GM18868 (cell line): ENCODE results near the gene EHBP1L1.

Experiments
- ATAC-seq: cut with Tn5 transposase; IDR thresholded peaks from one replicate; pipeline ENCODE4 v1.9.1; 2021; ENCODE audit warnings: mild to moderate bottlenecking, moderate library complexity; ENCODE audit not compliant: unreplicated experiment

EHBP1L1 gene

DNA sequence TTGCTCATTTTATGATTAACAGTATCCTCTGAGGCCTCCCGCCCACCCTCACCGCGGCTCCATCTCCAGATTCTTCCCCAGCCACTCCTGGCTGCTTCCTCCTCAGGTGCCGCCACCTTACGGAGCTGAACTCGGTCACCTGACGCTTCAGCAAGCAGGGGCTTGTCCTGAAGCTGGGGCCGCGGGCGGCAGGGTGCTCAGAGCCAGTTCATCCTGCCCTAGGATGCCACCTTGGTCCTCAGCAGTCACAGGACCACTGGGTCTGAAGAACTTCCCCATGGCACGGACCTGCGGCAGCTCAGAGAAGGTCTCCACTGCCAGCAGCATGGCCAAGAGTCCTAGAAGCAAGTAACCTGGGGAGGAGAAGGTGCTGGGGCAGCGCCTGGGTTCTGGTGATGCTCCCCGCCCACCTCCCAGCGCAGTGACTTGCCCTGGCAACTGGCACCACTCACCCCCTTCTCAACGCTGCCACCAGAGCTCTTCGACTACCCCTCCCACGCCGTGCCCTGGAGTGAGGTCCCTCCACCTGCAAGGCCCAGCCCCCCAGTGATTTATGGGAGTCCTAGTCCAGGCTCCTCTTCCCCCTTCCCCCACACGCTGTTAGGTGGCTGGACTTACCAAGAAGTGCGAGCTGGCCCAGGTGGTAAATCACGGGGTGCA is 17.1 kb downstream of the EHBP1L1 start:
- no peak for ATAC-seq

DNA sequence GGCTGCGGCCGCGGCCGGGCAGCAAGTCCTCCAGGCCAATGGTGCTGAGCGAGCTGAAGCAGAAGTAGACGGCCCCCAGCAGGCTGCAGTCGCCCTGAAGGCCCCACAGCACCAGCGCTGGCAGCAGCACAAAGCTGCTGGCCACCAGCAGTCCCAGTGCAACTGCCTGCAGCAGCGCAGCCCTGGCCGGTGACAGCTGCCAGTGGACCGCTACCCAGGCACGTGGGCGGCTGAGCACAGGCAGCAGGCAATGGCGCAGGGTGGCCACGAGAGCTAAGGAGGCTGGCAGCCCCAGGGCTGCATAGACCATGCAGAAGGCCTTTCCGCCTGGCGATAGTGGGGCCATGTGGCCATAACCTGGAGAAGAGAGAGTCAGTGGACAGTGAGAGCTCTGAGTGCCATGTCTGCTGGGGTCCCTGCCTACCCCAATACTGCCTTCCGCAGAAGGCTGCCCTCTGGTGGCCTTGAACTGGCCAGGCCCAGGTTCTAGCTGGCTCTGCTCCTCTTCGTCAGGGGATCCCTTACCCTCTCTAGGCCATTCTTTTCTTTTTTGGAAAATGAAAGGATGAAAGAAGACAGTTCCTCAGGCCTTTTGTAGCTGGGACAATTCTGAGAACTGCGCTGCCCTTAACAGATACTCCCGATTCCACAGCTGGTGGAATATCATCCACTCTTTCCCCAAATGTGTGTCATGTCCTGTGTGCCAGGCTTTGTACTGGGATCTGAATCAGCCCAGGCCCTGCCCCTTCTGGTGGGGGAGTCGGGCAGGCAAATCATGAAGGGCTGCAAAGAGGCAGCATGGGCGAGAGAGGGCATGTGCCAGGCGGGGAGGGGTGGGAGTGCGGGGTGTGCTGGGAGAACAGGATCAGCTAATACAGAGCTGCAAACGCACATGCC is 17.9 kb downstream of the EHBP1L1 start:
- no peak for ATAC-seq

DNA sequence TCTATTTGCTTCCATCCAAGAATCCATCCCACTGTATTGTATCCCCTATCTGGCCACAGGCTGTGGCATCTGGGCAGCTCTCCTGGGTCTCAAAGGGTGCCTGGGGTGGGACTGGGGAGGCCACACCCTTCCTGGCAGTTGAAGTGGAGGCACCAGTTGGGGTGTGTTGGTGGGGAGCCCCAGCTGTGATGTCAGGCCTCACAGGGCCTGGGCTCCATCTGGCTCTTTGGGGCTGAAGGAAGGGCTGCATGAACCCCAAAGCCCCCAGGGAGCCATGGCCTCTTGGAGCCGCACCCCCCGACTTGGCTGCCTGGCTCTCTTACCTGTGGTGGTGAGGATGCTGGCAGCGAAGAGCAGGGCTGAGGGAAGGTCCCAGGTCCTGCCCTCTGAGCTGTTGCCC is 19.3 kb downstream of the EHBP1L1 start:
- no peak for ATAC-seq

DNA sequence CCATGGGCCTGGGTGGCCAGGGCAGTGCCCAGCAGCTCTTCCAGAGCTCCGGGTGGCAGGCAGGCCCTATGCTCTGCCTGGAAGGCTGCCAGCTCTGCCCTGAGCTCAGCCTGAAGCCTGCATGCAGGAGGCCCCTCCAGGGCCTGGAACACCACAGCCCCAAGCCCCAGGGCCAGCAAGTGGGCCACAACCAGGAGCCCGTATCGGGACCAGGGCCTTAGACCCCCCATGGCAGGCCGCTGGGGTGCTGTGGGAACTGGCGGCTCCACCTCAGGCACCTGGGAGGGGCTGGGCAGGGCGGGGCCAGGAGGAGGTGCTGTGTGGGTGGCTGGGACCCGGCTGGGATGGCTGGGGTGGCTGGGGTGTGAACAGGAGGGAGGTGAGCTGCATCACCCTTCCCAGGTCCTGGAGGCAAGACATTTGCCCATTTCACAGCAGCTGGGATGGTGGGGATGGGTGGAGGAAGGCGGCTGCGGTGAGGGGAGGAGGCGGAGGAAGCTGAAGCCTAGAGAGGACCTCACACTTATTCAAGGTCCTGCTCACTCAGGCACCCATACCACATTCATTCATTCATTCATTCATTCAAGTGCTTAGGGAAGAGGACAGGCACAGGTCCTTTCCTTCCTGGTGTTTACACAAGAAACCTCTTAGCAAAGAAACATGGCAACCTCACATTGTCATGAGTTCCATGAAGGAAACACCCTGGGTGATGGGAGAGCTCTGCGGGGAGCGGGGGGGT is 19.9 kb downstream of the EHBP1L1 start, which contains the start of gene KCNK7:
Gene KCNK7, minus strand, starts transcription at position 258 of the 739 bp plus-strand sequence. Its CDS starts 28 bp downstream, at position 230.
- ATAC-seq: no peak

DNA sequence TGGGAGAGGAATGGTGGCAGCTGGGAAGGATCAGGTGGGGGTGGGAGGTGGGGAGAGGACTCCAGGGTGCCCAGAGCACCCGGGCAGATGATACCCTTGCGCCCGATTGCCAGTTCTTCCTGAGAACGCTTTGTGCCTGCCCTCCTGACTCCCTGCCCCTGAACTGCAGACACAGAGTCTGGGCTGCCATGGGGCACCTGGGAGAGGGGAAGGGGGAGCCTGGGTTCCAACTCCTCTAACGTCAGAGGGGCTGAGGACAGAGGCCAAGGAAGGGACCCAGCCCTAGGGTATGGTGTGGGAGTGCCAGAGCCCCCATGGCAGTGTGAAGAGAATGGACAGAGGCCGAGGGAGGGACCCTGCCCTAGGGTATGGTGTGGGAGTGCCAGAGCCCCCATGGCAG is 20.7 kb downstream of the EHBP1L1 start:
- no peak for ATAC-seq

DNA sequence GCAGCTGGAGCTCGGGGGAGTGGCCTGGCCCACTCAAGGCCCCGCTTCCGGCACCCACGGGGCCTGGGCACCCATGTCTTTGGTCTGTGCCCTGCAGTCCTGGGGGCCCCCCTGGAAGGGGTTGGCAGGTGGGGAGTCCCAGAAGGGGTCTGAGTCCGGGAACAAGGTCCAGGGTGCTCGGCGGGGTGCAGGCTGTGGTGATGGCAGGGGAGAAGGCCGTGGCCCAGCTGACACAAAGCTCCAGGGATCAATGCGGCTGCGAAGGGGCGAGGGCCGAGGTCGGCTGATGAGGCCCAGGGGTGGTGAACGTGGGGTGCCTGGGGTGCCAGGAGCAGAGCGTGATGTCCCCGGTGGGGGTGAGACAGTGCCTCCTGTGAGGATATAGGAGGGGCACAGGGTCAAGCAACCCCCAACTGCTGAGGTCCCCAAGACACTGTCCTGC is 22.4 kb downstream of the EHBP1L1 start:
- ATAC-seq: no peak

DNA sequence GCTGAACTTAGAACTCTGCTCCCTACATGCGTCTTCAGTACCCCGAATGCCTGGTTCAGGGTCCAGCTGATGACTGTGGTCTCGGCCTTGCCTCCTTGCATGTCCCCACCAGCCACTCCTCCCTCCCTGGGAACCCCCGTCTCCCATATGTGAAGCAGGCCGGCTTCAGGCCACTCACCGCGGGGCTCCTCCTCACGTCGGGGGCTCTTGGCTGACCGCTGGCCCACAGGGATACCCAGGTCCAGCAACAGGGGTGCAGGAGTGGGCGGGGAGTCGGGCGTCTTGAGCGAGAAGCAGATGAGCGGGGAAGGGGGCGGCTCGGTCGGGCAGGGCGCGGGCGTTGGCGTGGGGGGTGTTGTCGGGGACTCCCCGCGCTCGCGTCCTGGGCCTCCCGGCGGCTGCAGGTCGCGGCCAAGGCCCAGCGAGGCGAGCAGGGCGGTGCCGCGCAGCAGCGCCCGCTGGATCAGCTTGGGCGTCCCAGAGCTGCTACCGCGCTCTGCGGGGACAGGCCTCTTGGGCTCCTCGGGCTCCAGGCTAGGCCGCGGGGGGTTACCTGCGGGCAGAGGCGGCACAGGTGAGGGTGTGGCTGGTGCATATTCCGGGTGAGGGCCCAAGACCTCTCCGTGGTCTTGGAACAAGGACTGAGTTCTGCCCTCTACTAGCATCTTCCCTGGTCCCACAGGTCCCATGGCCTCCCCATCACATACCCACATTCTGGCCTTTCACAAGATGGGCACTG is 23.5 kb downstream of the EHBP1L1 start:
- no peak for ATAC-seq

DNA sequence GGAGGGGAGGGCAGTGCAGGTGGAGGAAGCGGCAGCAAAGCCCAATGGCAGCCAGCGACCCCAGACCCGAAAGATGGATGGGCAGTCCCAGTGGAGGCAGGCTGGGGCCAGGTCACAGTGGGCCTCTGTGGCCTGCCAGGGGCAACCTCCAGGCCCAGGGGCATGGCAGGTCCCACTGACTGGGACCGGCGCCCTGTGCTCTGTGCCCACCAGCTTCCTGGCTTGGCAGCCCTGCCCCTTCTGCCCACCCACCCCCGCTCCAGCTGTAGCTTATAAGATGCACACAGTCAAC is 24.0 kb downstream of the EHBP1L1 start:
- ATAC-seq: no peak

DNA sequence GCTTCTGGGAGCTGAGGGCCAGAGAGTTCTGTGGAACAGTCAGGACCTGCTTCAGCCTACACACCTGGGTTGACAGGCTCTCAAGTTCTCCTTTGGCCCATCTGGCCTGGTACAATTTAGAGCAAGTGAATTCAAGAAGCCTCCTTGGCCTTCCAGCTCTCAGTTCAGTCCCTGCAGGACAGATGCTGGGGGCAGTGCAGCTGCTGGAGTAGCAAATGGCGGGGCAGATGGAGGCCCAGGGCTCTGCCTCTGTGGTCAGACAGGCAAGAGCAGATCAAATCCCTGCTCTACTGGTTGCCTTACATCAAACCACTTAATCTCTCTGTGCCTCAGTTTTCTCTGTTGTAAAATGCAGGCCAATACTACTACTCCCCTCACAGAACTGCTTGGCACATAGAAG is 28.4 kb downstream of the EHBP1L1 start:
- ATAC-seq: no peak

DNA sequence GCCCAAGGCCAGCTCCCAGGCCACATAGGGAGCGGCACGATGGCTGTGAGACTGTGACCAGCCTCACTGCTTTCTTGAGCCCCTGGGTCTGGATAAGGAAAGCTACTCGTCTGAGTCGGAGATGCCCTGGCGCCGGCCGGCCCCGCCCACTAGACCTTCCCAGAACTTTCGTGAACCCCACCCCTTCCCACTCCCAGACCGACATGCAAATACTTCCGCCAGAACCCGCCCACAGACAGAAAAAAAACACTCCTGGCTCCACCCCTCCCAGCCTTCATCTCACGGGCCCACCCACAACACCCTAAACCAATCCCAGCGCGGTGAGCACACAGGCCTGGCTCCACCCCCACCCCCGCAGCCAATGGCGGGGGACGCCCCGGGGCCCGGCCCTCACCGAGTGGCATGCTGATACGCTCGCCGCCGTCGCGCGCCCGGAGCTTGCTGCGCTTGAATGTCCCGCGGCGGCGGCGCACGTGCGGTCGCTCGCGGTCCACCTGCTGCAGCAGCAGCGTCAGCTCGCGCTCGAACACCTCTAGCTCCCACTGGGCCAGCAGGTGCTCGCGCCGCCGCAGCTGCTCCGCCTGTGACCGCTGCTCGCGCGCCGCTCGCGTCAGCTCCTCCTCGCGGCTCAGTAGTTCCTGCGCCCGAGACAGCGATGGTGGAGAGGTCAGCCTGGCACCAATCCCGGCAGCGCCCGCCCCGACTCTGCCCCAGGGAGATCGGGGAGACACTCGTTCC is 31.2 kb downstream of the EHBP1L1 start:
- ATAC-seq: no peak

DNA sequence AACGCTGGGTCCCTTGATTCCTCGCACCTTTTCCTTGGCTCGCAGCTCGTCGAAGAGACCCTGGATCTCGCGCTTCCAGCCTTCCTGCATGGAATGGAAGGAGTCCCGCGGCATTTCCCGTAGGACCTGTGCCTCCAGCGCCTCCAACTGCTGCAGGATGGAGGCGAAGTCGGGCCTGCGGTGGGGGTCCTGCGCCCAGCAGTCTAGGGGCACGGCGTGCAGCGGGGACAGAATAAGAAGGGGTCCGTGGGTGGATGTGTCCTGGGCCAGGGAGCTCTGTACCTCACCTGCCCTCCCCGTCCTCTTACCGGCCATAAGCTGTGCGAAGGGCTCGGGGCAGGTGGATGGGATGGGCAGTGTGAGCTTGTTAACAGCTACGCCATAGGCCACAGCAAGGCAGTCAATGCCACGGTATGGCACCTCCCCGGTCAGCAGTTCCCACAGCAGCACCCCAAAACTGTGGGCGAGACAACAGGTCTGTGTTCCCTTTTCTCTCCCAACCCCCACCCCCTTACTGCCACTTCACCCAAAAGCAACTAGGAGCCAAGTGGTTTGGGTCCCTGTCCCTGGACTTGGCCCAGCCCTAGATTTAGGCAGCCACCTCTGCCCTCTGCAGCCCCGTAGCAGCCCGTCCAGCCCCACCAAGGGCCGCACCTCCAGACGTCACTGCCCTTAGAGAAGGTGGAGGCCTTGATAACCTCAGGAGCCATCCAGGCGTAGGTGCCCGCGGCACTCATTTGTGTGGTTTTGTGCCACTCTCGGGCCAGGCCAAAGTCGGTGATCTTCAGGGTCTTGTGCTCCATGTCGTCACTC is 32.0 kb downstream of the EHBP1L1 start:
- ATAC-seq: no peak

DNA sequence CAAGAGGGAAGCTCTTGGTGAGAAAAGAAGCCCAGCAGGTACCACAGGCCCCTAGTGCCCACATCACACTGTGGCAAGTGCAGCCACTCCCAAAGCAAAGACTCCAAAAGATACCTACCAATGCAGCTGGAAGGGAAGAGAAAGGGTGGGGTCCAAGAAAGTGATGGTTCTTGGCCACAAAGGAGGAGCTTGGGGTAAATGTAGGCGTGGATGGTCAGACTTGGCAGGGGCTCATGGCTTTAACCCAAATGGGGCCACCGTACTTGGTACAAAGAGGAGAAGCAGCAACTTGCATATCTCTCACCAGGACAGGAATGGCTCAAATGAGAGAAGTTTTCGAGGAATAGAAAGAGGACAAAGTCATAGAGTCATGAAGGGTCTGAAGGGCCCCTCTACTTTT is 33.4 kb downstream of the EHBP1L1 start:
- ATAC-seq: no peak

DNA sequence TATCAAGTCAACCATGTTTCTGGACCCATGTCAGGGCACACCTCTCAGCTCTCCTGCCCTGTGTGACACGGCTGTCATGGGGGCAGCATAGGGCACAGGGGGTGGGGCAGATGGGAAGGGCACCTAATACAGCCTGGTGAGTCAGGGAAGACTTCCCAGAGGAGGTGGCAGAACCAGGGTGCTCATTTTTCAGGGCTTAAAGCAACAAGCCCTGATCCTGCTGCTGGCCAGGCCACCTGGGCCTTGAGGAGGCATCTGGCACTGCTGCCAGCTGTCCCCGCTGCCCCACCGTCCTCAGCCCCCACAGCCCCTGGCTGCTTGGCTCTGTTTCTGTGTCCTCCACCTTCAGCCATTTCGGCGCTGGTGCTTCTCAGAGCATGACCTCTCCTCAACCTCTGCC is 33.8 kb downstream of the EHBP1L1 start:
- no peak for ATAC-seq

DNA sequence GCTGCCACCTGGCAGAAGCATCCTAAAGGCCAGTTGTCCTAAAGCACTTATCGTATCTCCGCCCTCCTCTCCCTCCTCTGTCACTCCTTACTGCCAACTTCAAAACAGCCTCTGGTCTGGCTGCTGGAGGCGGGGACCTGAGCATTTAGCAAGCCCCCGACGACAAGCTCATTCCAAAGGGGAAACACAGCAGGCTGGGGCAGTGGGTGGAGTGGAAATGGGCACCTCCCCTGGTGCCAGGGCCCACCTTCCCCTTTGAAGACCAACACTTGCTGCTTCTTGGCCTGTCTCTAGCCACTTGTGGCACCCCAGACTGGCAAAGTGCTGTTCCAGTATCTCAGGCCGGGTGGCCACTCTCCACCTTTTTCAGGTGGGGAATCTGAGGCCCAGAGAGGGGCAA is 34.6 kb downstream of the EHBP1L1 start:
- no peak for ATAC-seq

DNA sequence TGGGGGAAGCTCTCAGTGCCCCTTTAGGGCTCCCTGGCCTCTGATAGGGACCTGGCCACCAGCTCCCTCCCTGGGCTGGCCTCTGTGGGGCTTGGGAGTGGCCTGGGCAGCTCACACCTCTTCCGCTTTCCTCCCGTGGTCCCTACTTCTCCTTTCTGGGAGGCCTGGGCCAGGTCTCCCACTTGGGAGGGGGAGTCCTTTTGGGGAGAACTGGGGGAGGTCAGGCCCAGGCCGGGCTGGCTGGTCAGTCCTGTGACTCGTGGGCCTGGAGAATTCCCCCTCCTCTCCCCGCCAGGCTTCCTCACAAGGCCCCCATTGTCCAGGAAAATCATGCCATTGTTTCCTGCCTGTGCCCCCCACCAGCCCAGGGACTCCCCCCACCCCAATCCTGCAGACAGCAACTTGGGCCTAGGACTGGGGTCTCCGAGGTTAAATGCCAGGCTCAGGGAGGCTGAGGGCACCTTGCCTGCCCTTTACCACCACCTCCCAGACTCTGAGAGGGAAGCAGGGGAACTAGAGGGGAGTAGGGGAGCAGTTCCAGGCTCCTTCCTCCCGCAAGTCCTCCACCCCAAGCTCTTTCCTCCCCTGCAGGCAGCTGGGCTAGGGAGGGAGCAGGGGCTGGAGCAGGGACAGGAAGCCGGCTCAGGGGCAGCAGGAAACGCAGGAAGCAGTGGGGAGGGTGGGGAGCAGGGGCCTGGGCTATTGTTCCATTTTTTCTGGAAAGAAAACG is 35.3 kb downstream of the EHBP1L1 start:
- ATAC-seq: no peak

DNA sequence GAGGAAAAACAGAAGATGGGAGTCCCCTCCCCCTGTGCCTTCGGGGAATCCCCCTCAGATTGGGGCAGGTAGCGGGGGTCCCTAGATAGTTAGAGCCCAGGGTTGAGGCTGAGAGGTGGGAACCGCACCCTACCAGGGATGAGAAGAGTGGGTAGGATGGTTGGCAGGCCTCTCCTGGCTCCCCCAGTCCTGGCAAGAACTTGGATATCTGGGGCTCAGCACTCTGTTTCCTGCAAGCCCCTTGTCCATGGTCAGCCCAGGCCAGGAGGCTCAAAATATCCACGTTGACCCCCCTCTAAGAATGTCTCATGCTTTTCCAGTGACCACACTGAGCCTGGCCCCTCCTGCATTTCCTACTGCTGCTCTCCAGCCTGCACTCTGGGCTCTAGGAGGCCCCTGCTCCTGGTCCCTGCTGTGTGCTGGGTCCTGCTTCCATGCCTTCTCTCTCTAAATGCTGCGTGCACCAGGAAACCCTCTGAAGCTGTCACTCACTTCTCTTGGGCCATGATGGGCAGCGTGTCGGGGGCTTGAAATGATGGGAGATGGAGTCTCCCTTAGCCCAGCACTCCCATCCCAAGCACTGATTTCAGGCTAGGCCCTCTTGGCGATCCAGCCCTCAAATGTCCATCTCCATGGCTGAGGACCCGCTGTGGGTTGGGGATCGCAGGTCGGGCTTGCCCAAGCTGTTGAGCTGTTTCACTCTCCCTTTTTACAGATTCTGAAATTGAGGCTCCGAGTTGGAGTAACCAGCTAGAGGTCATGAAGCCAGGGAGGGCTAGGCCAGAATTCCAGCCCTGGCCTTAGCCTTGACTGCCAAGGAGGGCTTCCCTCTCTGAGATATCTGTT is 36.1 kb downstream of the EHBP1L1 start:
- no peak for ATAC-seq

DNA sequence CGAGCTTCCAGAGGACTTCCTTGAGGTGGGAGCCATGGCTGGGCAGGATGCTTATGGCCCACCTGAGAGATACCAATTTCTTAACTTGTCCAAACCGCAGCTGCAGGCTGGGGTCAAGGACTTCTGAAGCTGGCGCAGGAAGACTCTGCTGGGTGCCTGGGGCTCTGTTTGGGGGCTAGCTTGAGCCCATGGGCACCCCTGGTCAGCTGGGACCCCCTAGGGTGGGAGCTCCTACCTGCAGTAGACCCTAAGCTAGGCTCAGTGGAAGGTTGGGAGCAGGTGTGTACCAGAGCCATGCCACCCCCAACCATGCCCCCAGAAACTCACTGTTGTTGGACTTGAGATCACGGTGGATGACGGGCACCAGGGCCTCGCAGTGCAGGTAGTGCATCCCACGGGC is 36.8 kb downstream of the EHBP1L1 start:
- ATAC-seq: no peak
